8988T (cell line): Measurements from ENCODE around the gene CDX1.

ENCODE experiments used
- DNase-seq: peaks from one replicate; pipeline ENCODE4 v3.0.0; 2011

CDX1 gene

GRCh38 chr5:150131978-150132694 lies 34.4 kb upstream of the CDX1 start:
- no peak for DNase-seq

- DNase-seq, result no peak
These were observed 33.8 kb upstream of the CDX1 start for GRCh38 chr5:150132740-150133139.

GRCh38 chr5:150133581-150134197 lies 32.9 kb upstream of the CDX1 start:
- DNase-seq, result no peak

- DNase-seq, result no peak
These were observed 32.4 kb upstream of the CDX1 start for GRCh38 chr5:150134198-150134588.

GRCh38 chr5:150135557-150136304 lies 30.8 kb upstream of the CDX1 start:
- DNase-seq, result no peak

- DNase-seq, result no peak
These were observed 30.0 kb upstream of the CDX1 start for GRCh38 chr5:150136305-150137167.

- no peak for DNase-seq
These were observed 29.2 kb upstream of the CDX1 start for GRCh38 chr5:150137168-150137957.

GRCh38 chr5:150137997-150138396 lies 28.6 kb upstream of the CDX1 start:
- no peak for DNase-seq

GRCh38 chr5:150138551-150139265 lies 27.9 kb upstream of the CDX1 start:
- DNase-seq, result no peak

- no peak for DNase-seq
These were observed 27.2 kb upstream of the CDX1 start for GRCh38 chr5:150139334-150139733.

GRCh38 chr5:150140830-150141229 lies 25.7 kb upstream of the CDX1 start:
- DNase-seq, result no peak

- DNase-seq, result no peak
These were observed 24.9 kb upstream of the CDX1 start for GRCh38 chr5:150141544-150142184.

GRCh38 chr5:150142185-150142958 lies 24.2 kb upstream of the CDX1 start:
- no peak for DNase-seq

- DNase-seq, result no peak
These were observed 23.6 kb upstream of the CDX1 start for GRCh38 chr5:150142959-150143349.

- no peak for DNase-seq
These were observed 23.0 kb upstream of the CDX1 start for GRCh38 chr5:150143350-150144245.

- no peak for DNase-seq
These were observed 22.3 kb upstream of the CDX1 start for GRCh38 chr5:150144246-150144801.

GRCh38 chr5:150144879-150145278 lies 21.7 kb upstream of the CDX1 start:
- no peak for DNase-seq

GRCh38 chr5:150146235-150146634 lies 20.3 kb upstream of the CDX1 start:
- DNase-seq, result no peak
